ENCODE data around the gene C5orf34.
"Not testable (repeated sequence)": the region's sequence is repeated elsewhere in the genome, so short reads cannot be mapped to it uniquely, and the experiment has no call there.

Gene C5orf34

DNA sequence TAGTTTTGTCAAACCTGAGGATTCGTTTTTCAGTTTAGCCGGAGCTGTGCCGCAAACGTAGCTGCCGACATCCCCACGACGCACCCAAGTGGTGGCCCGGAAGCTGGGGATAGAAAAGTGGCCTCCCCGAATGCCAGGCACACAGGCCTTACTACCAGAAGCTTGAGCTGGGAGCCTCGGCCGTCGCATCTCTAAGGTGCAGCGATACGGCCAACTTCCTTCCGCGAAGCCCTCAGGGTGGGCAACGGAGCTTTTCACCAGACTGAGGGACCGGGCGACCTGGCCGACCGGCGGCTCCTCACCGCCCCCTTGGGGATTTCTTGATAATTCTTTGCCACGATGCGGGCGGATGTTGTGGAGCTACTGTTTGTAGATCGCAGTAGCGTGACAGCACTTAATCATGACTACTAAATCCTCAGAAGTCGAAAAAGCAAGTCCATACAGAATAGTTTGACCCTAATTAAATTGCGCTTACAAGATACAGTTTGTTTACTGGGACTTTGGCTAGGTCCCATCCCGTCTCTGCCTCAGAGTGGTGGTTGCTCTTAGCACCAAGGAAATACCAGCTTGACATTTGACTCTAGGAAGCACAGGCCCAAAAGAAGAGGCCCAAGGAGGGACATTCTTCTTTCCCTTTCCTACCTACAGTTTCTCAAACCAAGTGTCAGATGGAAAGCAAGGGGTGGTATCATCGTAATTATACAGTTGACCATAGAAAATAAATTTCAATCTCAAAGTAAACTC lies 30.7 kb downstream of the C5orf34 start:
- peaks cover 5% of the 10 kb centered on the region for H3K36me3 Mint-ChIP-seq
- peaks cover 31% of the 10 kb centered on the region for H3K4me1 Mint-ChIP-seq
- peak; percentile 88 for ATAC-seq
- H3K4me3 Mint-ChIP-seq: peak overlapping the region; percentile 90
- no peaks in the 10 kb centered on the region for H3K27me3 Mint-ChIP-seq
- peak overlapping the region; percentile 98 for H3K27ac Mint-ChIP-seq
- no peaks in the 10 kb centered on the region for H3K9me3 Mint-ChIP-seq

DNA sequence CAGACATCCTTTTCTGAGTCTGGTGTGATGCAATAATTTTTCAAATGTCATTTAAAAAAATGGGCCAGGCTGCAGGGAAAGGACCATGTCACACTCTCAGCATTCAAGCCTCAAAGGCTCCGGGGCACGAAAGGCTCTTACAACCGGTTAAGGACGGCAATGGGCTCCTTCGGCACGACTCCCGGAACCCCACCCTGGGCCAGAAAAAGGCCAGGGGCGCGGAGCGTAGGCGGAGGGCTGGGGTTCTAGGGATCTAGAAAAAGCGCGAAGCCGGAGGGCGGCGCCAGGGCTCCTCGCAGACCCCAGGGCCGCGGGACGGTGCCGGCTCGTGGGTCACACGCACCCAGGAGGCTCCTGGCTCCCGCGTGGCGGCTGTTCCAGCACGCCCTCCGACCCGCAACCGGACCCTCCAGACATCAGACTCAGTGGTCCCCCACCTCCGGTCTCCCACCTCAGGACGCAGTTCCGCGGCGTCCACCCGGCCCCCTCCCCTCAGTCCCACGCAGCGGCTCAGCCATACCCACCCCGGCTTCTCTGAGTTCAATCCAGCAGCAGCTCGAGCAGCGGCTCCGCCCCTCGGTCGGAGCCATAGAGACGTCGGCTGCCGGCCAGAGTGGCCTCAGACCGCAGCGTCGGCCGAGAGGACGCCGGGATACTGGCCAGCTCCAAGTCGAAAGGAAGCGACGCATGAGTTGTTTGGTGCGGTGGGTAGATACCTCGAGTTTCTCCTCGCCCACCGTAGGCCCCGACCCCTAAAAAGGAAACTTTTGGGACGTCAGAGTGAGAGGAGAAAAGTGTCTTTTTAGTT lies 31.4 kb downstream of the C5orf34 start, which contains the start of gene TMEM267:
TSS of gene TMEM267 (minus strand) at position 568 of the 808 bp plus-strand sequence. CDS start 29,896 bp downstream, outside the sequence.
- H3K36me3 Mint-ChIP-seq: peaks cover 5% of the 10 kb centered on the region
- peak; percentile 96 for ATAC-seq

DNA sequence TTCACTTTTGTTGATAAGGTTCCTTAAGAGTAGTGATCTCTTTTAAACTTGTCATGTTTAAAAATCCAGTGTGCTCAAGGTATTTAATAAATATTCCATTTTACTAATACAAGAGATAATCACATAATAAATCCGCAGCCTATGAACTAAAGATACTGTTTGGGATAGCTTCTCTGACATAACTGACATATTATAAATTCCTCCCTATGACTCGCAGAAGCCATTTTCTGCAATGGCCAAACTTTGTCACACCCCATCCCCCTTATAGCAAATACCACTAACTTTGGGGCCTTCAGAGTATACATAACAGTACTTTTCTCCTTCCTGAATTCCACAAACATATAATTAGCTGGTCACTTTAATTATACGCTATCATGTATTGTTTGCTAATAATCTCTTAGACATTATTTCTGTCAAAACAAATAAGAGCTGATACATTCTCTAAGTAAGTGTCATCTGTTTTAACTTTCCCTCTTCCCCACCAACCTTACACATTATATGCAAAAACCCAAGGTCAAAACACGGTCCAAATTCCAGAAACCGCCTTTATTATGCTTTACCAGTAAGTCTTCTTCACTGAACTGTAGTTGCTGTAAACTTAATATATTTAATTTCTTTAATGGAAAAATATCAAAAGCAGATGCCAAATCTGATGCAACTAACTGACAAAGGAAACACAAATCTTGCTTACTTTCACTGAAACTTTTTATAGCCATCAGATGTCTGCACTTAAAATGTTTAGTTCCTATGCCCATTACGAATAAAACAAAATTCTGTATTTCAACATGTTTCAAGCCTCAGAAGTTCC lies 32.3 kb downstream of the C5orf34 start:
- peak overlapping the region; percentile 98 for H3K27ac Mint-ChIP-seq
- H3K4me3 Mint-ChIP-seq: peak overlapping the region; percentile 90
- peaks cover 31% of the 10 kb centered on the region for H3K4me1 Mint-ChIP-seq
- peaks cover 7% of the 10 kb centered on the region for H3K36me3 Mint-ChIP-seq
- no peak for ATAC-seq
- H3K27me3 Mint-ChIP-seq: no peaks in the 10 kb centered on the region
- H3K9me3 Mint-ChIP-seq: no peaks in the 10 kb centered on the region

More for the DNA sequence above, 31.4 kb downstream of the C5orf34 start, which contains the start of gene TMEM267:
- Mint-ChIP-seq H3K27ac (peak within 1 kb of the TSS; percentile 98), H3K4me3 (peak within 1 kb of the TSS; percentile 90), H3K4me1 (peaks cover 31% of the 10 kb centered on the region), H3K27me3 (no peaks in the 10 kb centered on the region), H3K9me3 (no peaks in the 10 kb centered on the region)

GRCh38 chr5:43469671-43470391 lies 45.1 kb downstream of the C5orf34 start:
- H3K4me1 Mint-ChIP-seq: peaks cover 32% of the 10 kb centered on the region
- no peak overlapping the region for H3K27ac Mint-ChIP-seq
- H3K27me3 Mint-ChIP-seq: no peaks in the 10 kb centered on the region
- no peak for ATAC-seq
- peaks cover 87% of the 10 kb centered on the region for H3K36me3 Mint-ChIP-seq
- peaks cover 19% of the 10 kb centered on the region for H3K9me3 Mint-ChIP-seq
- H3K4me3 Mint-ChIP-seq: no peak overlapping the region

- peaks cover 19% of the 10 kb centered on the region for H3K9me3 Mint-ChIP-seq
- H3K36me3 Mint-ChIP-seq: peaks cover 72% of the 10 kb centered on the region
- H3K27ac Mint-ChIP-seq: no peak overlapping the region
- no peak overlapping the region for H3K4me3 Mint-ChIP-seq
- no peak for ATAC-seq
- peaks cover 17% of the 10 kb centered on the region for H3K4me1 Mint-ChIP-seq
- no peaks in the 10 kb centered on the region for H3K27me3 Mint-ChIP-seq
Observed at GRCh38 chr5:43467100-43467499, 47.8 kb downstream of the C5orf34 start.

- H3K36me3 Mint-ChIP-seq: peaks cover 68% of the 10 kb centered on the region
- not testable (repeated sequence) for H3K27ac Mint-ChIP-seq, H3K4me3 Mint-ChIP-seq, H3K27me3 Mint-ChIP-seq, ATAC-seq
- peaks cover 23% of the 10 kb centered on the region for H3K4me1 Mint-ChIP-seq
- H3K9me3 Mint-ChIP-seq: peaks cover 15% of the 10 kb centered on the region
Observed at GRCh38 chr5:43465455-43465854, 49.5 kb downstream of the C5orf34 start.

- peaks cover 54% of the 10 kb centered on the region for H3K36me3 Mint-ChIP-seq
- ATAC-seq: no peak
- H3K27ac Mint-ChIP-seq: no peak overlapping the region
- H3K9me3 Mint-ChIP-seq: peaks cover 7% of the 10 kb centered on the region
- H3K27me3 Mint-ChIP-seq: no peaks in the 10 kb centered on the region
- H3K4me3 Mint-ChIP-seq: no peak overlapping the region
- peaks cover 20% of the 10 kb centered on the region for H3K4me1 Mint-ChIP-seq
Observed at GRCh38 chr5:43461066-43461465, 53.9 kb downstream of the C5orf34 start.

DNA sequence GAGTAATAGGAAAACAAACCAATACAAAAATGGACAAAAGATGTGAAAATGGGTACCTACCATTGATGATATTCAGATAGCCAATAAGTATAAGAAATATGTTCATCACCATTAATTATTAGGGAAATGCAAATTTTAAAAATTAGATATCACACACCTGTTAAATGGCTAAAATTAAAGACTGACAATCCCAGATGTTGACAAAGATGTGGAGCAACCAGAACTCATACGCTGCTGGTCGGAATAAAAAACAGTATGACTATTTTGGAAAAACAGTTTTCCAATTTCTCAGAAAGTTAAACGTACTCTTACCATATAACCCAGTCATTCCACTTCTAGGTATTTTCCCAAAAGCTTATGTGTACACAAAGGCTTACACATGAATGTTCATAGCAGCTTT lies 58.4 kb downstream of the C5orf34 start:
- no peak overlapping the region for H3K27ac Mint-ChIP-seq
- H3K36me3 Mint-ChIP-seq: peaks cover 71% of the 10 kb centered on the region
- no peak overlapping the region for H3K4me3 Mint-ChIP-seq
- H3K27me3 Mint-ChIP-seq: no peaks in the 10 kb centered on the region
- ATAC-seq: no peak
- H3K9me3 Mint-ChIP-seq: peaks cover 8% of the 10 kb centered on the region
- H3K4me1 Mint-ChIP-seq: peaks cover 11% of the 10 kb centered on the region

DNA sequence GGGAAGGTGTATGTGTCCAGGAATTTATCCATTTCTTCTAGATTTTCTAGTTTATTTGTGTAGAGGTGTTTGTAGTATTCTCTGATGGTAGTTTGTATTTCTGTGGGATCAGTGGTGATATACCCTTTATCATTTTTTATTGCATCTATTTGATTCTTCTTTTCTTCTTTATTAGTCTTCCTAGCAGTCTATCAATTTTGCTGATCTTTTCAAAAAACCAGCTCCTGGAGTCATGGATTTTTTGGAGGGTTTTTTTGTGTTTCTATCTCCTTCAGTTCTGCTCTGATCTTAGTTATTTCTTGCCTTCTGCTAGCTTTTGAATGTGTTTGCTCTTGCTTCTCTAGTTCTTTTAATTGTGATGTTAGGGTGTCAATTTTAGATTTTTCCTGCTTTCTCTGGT lies 73.4 kb downstream of the C5orf34 start:
- not testable (repeated sequence) for H3K27me3 Mint-ChIP-seq, H3K4me1 Mint-ChIP-seq, H3K4me3 Mint-ChIP-seq, H3K27ac Mint-ChIP-seq, ATAC-seq
- Mint-ChIP-seq H3K9me3 (peaks cover 40% of the 10 kb centered on the region), H3K36me3 (peaks cover 32% of the 10 kb centered on the region)

DNA sequence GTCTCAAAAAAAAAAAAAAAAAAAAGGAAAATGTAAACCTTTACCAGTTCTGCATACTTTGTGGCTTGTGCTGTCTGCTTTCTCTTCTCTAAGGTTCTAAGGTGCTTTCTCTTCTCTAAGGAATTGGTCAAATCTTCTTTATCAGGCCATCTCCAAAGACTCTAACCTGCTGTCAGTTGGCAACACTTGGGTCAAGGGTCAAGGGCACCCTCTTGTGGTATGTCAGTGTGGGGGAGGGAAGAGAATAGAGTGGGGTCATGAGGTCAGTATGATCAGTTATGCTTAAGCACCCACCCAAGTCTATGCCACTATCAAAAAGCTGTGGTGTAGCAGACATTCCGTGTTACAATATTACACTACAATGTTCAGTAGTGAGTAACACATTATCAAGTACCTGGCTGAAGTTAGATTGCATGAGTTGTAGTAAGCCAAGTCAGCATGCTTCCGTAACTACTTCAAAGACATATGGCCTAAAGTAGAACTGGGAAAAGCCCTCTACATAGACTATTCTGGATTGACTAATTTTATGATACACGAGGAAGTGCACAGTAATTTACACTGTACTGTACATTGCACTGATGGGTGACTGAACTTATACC lies 77.8 kb downstream of the C5orf34 start:
- ATAC-seq: no peak
- Mint-ChIP-seq H3K9me3 (peaks cover 30% of the 10 kb centered on the region), H3K36me3 (no peaks in the 10 kb centered on the region), H3K4me3 (no peak overlapping the region), H3K27me3 (no peaks in the 10 kb centered on the region), H3K27ac (no peak overlapping the region), H3K4me1 (no peaks in the 10 kb centered on the region)
